ENCODE data around the gene FKBP9. TPM values are rescaled to one million over a fixed set of nuclear protein-coding genes. Genes with fewer than 3 reads are reported as not detected.
"Not testable (repeated sequence)": the region's sequence is repeated elsewhere in the genome, so short reads cannot be mapped to it uniquely, and the experiment has no call there.

The FKBP9 gene
- polyA plus RNA-seq, 1 donor = 174 TPM

DNA sequence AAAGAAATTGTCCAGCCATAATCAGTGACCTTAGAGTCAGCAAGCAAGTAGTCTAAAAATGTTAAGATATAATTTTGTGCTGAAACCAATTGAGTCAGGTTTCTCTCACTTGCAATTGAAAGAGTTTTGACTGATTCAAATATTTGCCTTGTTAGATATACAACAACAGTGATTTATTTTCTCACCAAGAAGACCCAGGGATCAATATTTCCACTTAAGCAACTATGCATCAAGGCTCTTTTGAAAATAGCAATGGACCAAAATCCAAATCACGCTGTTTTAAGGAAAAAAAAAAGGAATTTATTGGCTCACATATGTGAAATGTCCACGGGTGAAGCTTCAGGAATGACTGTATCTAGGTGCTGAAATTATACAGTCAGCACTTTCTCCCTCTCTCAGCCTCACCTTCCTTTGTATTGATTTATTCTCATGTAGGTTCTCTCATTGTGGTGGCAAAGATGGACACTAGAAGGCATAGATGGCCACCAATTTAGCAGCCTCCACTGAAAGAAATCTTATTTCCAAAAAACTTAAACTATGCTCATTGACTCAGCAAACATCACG, 9.7 kb upstream of the FKBP9 start:
- DNase-seq = no peak

DNA sequence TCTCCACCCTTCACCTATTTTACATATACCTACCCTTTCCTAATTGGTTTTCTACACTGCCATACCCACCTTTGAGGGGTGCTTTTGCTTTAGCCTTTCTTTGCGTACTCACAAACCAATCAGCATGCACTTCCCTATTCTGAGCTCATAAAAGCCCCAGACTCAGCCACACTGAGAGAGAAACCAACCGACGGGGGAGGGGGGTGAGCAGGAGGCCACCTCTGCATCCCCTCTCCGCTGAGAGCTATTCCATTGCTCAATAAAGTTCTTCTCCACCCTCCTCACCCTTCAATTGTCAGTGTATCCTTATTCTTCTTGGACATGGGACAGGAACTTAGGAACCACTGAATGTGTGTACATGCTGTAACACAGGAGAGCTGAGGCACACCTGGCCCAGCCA, 9.0 kb upstream of the FKBP9 start:
- DNase-seq = no peak

DNA sequence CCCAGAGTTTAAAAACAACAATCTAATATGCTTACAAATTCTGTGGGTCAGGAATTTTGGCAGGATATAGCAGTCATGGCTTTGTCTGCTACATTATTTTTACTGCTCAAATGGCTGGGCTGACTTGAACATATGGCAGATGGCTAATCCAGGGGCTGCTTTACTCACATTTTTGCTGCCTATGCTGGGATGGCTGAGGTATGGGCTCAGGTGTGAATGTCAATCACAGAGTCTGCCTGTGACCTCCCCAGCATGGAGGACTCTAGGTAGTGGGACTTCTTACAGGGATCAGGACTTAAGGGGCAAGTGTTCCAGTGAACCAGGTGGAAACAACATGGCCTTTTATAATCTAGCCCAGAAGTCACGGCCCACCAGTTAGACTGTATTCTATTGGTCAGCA, 4.4 kb upstream of the FKBP9 start:
- no peak for DNase-seq

DNA sequence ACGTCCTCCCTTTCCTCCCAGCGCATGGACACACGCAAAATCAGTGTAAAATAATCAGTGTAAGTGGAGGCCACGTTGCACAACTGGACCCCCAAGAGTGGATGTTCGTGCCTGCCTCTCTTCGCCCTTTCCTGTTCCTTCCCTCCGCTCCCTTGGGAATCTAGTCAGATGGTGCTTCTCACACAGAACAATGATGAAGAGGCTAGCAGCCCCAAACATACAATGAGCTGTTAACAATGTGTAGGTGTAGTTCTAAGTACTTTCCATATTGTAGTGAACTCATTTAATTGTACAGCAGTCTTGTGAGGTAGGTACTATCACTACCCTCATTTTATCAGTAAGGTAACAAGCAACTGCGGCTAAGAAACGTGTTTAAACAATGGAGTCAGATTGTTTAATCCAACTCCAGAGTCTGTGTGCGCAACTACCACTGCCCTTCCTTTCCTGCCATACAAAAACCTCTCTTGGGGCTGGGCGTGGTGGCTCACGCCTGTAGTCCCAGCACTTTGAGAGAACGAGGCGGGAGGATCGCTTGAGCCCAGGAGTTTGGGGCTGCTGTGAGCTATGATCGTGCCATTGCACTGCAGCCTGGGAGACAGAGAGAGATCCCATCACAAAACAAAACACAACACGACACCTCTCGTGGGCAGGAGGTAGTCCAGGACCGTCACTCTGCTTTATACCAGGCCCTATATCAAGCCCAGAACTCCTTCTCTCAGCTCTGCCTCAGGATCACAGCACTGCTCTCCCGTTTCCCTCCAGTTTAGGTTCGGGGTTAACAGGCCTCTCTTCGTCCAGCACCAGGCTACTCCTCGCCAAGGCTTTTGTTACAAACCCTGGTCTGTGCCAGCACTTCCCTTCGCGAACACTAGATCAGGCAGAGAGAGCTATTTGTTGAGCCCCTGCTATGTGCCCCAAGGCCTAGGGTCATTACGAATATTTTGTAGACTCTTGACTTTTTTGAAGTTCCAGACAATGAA, 1.1 kb downstream of the FKBP9 start:
- no peak for DNase-seq

DNA sequence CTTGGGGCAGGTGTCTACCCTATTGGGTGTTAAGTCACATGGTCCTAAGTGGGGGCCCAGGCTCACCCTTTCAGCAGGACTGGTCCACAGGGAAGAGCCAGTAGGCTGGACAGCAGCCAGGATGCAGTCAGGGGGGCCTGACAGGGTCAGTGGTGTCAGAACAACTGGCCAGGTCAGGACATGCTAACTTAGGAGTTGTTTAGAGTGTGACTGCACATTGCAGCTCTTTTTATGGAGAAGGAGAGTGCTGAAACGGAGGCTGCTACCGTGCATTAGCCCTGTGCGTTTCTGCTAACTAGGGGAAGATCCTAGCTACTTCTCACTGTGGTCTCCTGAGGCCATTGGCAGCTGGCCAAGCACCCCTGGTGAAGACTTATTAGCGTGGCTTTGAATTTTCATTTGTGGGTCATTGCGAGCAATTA, 6.7 kb downstream of the FKBP9 start:
- not testable (repeated sequence) for DNase-seq

DNA sequence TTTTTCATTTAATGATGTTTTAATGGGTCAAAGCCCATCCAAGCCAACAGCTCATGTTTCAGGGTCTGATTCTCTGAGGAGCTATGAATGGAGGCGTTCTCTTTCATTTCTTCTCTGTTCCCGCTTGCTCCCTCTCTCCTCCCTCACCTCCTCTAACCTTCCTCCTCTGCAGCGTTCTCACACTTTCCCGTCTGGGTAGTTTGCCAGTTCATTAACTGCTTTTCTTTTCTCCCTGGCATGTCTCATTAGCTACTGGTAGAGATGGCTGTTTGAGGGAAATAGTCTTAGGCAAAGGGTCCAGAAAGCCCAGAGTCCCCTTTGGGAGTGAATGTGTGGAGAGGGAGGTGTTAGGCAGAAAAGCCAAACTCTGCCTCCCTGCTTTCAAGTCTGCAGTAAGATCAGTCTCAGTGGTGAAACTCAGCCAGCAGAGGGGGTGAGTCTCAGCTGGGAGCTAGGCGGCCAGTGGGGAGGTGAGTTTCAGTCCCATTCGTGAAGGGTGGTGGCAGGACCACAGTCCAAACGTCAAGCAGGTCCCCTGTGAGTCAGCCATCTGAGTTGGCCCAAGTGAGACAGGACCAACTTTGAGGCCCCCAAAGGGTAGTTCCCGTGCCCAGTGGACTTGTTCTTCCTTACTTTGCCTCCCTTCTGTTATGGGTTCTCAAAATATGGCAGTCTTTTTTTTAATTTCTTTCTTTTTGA, 7.4 kb downstream of the FKBP9 start:
- DNase-seq = not testable (repeated sequence)

DNA sequence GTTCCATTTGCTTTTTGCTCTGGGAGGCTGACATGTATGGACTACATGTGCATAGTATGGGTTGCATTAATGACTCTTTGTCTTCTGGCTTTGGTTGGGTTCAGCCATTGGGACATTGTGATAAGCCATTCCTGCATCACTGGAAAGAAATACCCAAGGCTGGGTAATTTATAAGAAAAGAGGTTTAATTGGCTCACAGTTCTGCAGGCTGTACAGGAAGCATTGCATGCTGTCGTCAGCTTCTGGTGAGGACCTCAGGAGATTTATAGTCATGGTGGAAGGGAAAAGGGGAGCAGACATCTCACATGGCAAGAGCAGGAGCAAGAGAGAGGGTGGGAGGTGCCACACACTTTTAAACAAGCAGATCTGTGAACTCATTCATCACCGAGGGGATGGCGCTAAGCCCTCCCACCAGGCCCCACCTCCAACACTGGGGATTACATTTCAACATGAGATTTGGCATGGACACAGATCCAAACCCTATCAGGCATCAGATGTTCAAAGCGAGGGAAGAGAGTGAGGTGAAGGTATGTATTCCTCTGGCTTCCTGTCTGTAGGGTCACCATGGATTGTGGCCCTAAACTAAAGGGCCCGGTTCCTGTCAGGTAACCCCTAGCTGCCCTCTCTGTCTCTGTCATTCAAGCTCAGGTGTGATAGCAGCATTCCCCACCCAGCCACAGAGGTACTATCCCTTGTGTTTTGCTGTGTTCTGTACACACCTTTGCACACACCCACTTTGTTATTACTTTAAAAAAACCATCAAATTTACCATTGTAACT, 9.4 kb downstream of the FKBP9 start:
- DNase-seq = not testable (repeated sequence)

DNA sequence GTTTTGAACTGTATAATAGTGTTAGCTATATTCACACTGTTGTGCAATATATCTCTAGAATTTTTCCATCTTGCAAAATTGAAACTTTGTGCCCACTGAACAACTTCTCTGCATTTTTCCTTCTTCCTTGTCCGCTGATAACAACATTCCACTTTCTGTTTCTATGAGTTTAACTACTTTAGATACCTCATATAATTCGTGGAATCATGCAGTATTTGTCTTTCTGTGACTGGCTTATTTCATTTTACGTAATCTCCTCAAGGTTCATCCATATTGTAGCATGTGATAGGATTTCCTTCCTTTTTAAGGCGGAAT, 10.0 kb downstream of the FKBP9 start:
- not testable (repeated sequence) for DNase-seq

DNA sequence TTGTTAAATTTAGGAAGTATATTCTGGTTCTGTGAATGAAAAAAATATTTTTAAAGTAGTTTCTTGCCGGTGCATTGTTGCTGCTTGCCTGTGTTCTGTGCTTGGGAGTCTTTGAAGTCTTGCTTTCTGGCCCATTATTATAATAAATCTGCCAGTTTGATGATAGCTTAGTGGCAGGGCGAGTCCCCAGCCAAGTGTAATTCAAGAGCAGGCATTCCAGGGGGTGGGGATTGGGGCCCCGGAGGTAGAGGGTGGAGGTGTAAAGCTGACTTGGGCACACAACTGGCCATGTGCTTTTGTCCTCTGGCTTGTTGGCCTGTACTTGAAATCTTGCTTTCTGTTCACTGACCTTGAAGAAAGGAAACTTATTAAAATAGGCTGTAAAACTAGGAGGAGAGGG, 14.7 kb downstream of the FKBP9 start:
- DNase-seq = not testable (repeated sequence)

DNA sequence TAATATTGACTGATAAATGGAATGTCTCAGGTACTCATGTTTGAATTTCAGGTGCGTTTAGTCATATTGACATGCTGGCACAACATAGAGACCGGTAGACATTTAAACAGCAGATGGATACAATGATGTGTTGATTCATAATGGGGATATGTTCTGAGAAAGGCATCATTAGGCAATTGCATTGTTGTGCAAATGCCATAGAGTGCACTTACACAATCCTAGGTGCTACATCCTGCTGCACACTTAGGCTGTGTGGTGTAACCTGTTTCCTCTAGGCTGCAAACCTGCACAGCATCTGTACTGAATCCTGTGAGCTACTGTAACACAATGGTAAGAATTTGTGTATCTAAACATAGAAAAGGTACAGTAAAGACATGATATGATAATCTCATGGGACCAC, 19.9 kb downstream of the FKBP9 start:
- DNase-seq = not testable (repeated sequence)

DNA sequence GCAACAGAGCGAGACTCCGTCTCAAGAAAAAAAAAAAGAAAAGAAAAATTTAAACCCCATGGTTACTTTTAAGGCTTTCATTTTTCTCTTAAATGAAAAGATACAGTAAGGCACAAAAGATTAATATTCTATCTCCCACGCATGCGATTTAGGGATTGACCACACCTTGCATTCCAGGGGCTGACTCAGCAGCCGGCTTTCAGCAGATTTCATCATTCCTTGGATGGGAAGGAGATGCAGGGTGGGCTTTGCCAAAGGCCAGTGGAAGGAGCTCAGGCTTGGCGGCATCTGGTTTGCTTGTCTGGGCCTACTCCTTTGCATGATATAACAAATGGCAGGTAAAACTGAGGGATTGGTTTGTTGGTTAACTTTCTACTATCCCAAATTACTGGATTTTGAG, 22.0 kb downstream of the FKBP9 start:
- DNase-seq = not testable (repeated sequence)

DNA sequence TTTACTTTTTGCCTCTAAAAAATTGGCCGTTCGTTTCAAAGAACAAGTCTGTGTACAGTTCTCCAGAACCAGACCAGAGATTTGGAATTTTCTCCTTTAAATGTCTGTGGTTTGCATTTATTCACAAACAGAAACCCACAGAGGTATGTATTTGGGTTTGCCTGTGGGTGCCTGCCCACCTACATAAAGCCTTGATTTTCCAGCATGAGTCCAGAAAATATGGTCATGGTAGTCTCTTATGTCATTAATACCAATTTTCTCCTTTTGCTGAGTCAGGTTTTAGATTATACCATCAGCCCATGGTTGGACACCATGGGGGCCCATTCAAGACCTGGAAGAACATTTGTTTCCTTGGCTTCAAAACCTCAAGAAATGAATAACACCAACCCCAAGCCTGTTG, 22.7 kb downstream of the FKBP9 start:
- not testable (repeated sequence) for DNase-seq

DNA sequence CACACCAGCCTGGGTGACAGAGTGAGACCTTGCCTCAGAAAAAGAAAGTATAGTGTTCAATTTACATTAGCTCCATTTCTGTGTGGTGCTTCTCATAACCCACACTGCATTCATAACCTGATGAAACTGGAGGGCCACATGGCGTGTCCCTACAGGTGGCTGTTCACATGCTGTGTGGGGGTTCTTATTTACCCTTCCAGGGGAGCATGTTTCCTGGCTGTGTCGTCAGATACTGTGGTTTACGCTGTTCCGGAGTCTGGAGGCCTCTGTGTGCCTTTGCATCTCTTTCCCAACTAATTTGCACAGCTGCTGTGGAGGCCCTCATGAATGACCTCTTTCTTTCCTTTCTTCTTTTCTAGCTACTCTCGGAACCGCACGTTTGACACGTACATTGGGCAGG, 30.9 kb downstream of the FKBP9 start:
- DNase-seq = not testable (repeated sequence)

DNA sequence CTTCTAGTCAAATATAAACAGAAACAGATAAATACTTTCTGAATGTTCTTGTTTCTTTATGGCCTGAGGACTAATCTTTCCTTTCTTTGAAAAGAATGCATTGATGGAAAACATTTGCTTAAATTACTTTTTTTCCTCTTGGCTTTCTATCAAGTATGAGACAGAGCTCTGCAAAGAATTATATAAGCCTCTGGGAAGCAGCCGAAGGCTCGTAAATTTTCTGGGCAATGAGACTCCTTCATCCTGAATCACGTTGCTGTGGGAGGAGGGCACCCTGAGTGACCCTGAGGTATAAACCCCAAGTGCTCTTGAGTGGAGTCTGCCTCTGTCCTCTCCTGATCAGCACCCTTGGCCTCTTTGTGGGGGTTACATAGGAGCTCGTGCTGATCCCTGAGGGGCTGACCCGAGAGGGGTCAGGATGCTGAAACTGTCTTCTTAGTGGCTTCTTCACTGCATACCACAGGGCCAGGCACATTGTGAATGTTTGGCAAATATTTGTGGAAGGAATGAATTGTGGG, 33.9 kb downstream of the FKBP9 start:
- DNase-seq = peak; percentile 26

DNA sequence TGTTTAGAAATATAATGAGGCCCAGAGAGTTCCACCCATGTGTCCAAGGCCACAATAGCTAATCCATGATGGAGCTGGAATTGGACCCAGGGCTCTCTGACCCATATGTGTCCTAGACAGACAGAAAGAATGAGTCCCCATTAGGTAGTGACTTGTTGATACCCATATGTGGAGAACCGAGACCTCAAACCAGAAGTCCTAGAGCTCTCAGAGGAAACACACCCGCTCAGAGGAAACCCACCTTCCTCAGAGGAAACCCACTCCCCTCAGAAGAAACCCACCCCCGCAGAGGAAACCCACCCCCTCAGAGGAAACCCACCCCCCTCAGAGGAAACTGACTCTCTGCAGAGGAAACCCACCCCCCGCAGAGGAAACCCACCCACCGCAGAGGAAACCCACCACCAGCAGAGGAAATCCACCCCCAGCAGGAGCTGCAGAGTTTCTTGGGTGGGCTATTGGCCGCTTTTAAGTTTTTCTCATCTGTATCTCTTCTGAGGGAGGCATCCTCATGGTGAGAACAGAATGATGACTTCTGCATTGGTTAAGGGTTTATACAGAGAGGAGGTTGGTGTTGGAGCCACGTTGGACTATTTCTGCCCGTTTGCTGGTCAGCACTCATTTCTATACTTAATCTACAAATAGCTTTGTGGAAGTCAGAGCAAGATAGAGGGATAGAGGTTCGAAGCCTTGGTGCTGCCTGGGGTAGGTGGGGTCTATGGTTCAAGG, 34.9 kb downstream of the FKBP9 start:
- not testable (repeated sequence) for DNase-seq

DNA sequence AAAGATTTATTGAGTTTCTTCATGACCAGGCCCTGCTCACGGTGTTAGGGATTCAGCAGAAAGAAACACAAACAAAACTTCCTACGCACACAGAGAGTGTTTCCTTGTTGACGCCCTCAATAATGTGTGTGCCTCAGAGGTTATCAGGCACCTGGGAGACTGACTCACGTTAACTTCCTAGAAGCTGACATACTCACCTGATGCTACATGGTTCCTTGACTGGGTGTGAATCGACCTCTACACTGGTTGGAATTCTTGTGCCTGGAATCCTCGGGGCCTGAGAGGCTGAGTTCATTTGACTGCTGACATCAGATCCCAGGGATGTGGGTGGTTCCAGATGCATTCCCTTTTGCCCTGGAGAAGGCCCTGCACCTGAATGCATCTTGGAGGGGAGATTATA, 35.5 kb downstream of the FKBP9 start:
- DNase-seq = not testable (repeated sequence)

DNA sequence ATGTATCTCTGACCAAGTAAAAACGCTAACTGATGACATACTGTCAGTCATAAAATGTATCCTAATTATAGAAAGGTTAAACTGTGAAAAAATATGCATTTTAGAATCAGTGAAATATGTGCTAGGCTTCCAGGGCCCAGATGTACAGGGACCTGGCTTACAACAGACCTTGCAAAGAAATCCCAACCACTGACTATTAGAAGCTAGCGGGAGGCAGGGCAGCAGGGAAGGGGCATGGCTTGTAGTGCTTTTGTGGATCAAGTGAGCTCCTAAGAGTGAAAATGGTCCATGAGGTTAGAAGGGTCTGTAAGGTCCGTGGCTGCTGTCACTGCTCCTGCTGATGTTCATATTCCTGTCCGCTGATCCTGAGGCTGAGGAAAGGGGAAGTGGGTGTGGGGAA, 40.7 kb downstream of the FKBP9 start:
- DNase-seq = not testable (repeated sequence)

DNA sequence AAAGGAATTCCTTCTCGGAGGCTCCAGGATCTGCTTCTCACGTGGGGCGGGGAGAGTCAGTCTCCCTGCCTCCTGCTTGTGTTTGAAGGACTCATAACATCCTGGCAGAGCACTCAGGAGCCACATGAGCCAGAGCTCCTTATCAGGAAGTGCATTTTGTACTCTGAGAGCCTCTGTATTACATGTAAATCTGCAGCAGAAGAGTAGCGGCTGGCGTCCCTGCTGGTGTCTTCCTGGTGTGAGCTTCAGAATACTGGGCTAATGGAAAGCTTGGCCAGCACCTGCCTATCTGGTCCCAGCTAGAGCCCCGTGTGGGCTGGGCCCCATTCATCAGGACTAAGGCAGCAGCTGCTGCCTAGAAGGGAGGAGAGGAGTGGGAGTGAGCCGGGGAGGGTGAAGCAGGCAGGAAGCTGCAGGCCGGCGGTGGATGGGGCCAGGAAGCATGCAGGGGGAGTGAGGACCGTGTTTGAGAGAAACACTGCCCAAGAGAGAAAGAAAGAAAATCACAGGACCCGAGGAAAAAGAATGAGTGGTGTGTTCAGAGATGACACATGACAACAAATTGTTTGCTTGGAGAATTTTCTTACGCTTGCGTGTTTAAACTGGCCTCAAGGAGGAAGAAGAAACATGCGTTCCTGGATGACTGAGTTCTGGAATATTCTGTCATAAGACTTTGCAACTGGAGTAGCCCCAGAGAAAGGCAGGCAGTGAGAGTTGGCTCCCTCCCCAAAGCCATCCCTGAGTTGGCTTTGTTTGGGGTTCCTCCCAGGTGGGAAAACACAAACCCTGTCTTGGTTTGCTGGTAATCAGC, 41.3 kb downstream of the FKBP9 start:
- DNase-seq = peak; percentile 37

DNA sequence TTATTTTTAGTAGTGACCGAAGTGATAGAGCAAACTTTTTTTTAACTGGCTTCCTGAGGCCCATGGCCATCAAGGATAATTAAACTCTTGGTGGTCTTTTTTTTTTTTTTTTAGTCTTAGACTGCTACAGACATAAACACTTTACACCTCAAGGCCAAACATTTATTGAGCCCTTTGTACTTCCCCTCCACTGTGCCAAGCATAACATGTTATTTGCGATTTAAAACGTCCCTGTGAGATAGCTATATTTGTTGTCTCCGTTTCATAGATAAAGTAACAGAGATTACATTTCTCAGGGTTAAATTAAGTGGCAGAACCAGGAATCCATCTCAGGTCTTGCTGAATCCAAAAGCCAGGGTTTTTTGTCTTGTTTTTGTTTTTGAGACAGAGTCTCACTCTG, 42.1 kb downstream of the FKBP9 start:
- DNase-seq = not testable (repeated sequence)

DNA sequence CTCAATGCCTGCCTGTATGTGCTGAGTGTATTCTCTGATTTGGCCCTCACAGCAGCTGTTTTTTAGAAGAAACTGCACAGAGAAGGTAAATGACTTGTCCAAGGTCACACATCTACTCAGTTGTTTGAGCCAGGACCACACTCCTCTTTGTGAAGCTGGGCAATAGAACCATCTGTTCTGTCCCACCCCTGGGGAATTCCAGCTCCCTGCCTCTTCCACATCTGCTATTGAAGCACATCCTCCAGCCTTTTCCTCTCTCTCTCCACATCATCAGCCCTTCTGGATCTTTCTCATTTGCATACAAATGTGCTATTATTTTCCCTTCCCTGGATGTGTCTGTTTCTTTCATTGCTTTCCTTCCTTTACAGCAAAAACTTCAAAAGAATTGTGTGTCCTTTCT, 45.9 kb downstream of the FKBP9 start:
- not testable (repeated sequence) for DNase-seq

Data from left kidney (tissue), 2 donors.